ENCODE measurements around the gene HSD17B13. TPM values are rescaled to one million over a fixed set of nuclear protein-coding genes. Genes with fewer than 3 reads are reported as not detected.
A peak's percentile ranks its signal among the peaks of the same experiment; 100 is the strongest.
"Not testable (repeated sequence)": the region's sequence is repeated elsewhere in the genome, so short reads cannot be mapped to it uniquely, and the experiment has no call there.

Gene HSD17B13
- total and polyA plus RNA-seq, 9 donors, result 0.23 to 0.69 (median 0.36) TPM

- H3K9me3 ChIP-seq, result no peaks in the 10 kb centered on the region
Observed at GRCh38 chr4:87354168-87355102, 31.8 kb upstream of the HSD17B13 start.

GRCh38 chr4:87353592-87353991 lies 30.9 kb upstream of the HSD17B13 start:
- peak in 2 of 5 donors; percentile 30 to 37 for DNase-seq
- Histone ChIP-seq H3K27ac (no peak overlapping the region), H3K9me3 (no peaks in the 10 kb centered on the region), H3K27me3 (no peaks in the 10 kb centered on the region), H3K4me1 (ENCODE audit: insufficient read depth) (no peaks in the 10 kb centered on the region), H3K4me3 (no peak overlapping the region), H3K36me3 (no peaks in the 10 kb centered on the region)
- intact Hi-C loops (cut with DNase I), result no loop called here
- peak in 1 of 3 donors; percentile 22 for TF ChIP-seq CTCF (IDR thresholded peaks at IDR 0.05)
- no peak for TF ChIP-seq POLR2A (IDR thresholded peaks at IDR 0.05)
- TF ChIP-seq EP300 (IDR thresholded peaks at IDR 0.05), result no peak
- WGBS, 3 donors, result 19 to 34% (median 29%) methylated on average over 3 of the region's 3 CpGs

More at GRCh38 chr4:87354168-87355102, 31.8 kb upstream of the HSD17B13 start:
- Histone ChIP-seq H3K27ac (no peak overlapping the region), H3K4me1 (ENCODE audit: insufficient read depth) (no peaks in the 10 kb centered on the region), H3K4me3 (no peak overlapping the region), H3K27me3 (no peaks in the 10 kb centered on the region), H3K36me3 (no peaks in the 10 kb centered on the region)
- intact Hi-C loops (cut with DNase I), result no loop called here
- 68 to 77% (median 73%) methylated on average over 7 of the region's 7 CpGs for WGBS, 3 donors
- DNase-seq, result no peak
- TF ChIP-seq EP300 (IDR thresholded peaks at IDR 0.05), result no peak

- no peak for DNase-seq
- no peak overlapping the region for H3K27ac ChIP-seq
- intact Hi-C loops (cut with DNase I), result no loop called here
- no peaks in the 10 kb centered on the region for H3K27me3 ChIP-seq
- H3K36me3 ChIP-seq, result no peaks in the 10 kb centered on the region
- no peak overlapping the region for H3K4me3 ChIP-seq
- TF ChIP-seq POLR2A (IDR thresholded peaks at IDR 0.05), result no peak
- TF ChIP-seq EP300 (IDR thresholded peaks at IDR 0.05), result no peak
- TF ChIP-seq CTCF (IDR thresholded peaks at IDR 0.05), result no peak
- H3K4me1 ChIP-seq (ENCODE audit: insufficient read depth), result no peaks in the 10 kb centered on the region
- peaks cover 0 to 3% of the 10 kb centered on the region in 2 donors for H3K9me3 ChIP-seq
Observed at GRCh38 chr4:87345139-87345538, 22.5 kb upstream of the HSD17B13 start.

- H3K4me3 ChIP-seq, result no peak overlapping the region
- peaks cover 0 to 3% of the 10 kb centered on the region in 2 donors for H3K9me3 ChIP-seq
- 93 to 97% (median 95%) methylated on average over 3 of the region's 3 CpGs for WGBS, 3 donors
- no peak overlapping the region for H3K27ac ChIP-seq
- intact Hi-C loops (cut with DNase I), result no loop called here
- TF ChIP-seq POLR2A (IDR thresholded peaks at IDR 0.05) (no peak), EP300 (IDR thresholded peaks at IDR 0.05) (no peak), CTCF (IDR thresholded peaks at IDR 0.05) (no peak)
- H3K27me3 ChIP-seq, result no peaks in the 10 kb centered on the region
- H3K4me1 ChIP-seq (ENCODE audit: insufficient read depth), result no peaks in the 10 kb centered on the region
- no peaks in the 10 kb centered on the region for H3K36me3 ChIP-seq
- no peak for DNase-seq
Observed at GRCh38 chr4:87342872-87343271, 20.2 kb upstream of the HSD17B13 start.

GRCh38 chr4:87341954-87342635 lies 19.4 kb upstream of the HSD17B13 start:
- H3K4me1 ChIP-seq (ENCODE audit: insufficient read depth); H3K9me3 ChIP-seq; H3K4me3 ChIP-seq; H3K36me3 ChIP-seq; H3K27ac ChIP-seq; intact Hi-C loops (cut with DNase I); H3K27me3 ChIP-seq; DNase-seq: not testable (repeated sequence)
- WGBS, 3 donors, result 63 to 84% (median 76%) methylated on average over 8 of the region's 8 CpGs

Data from ovary (tissue), 9 donors.